ENCODE measurements around the gene GPR176. TPM values are rescaled to one million over a fixed set of nuclear protein-coding genes. Genes with fewer than 3 reads are reported as not detected.

Gene GPR176, protein sequence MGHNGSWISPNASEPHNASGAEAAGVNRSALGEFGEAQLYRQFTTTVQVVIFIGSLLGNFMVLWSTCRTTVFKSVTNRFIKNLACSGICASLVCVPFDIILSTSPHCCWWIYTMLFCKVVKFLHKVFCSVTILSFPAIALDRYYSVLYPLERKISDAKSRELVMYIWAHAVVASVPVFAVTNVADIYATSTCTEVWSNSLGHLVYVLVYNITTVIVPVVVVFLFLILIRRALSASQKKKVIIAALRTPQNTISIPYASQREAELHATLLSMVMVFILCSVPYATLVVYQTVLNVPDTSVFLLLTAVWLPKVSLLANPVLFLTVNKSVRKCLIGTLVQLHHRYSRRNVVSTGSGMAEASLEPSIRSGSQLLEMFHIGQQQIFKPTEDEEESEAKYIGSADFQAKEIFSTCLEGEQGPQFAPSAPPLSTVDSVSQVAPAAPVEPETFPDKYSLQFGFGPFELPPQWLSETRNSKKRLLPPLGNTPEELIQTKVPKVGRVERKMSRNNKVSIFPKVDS
- polyA plus RNA-seq (2014; cell fraction: cytosol; rRNA removed), result 11.2 and 13.3 TPM in 2 replicates
- 4.1 and 5.6 TPM in 2 replicates for polyA plus RNA-seq (2014; cell fraction: nucleus; rRNA removed)

DNA sequence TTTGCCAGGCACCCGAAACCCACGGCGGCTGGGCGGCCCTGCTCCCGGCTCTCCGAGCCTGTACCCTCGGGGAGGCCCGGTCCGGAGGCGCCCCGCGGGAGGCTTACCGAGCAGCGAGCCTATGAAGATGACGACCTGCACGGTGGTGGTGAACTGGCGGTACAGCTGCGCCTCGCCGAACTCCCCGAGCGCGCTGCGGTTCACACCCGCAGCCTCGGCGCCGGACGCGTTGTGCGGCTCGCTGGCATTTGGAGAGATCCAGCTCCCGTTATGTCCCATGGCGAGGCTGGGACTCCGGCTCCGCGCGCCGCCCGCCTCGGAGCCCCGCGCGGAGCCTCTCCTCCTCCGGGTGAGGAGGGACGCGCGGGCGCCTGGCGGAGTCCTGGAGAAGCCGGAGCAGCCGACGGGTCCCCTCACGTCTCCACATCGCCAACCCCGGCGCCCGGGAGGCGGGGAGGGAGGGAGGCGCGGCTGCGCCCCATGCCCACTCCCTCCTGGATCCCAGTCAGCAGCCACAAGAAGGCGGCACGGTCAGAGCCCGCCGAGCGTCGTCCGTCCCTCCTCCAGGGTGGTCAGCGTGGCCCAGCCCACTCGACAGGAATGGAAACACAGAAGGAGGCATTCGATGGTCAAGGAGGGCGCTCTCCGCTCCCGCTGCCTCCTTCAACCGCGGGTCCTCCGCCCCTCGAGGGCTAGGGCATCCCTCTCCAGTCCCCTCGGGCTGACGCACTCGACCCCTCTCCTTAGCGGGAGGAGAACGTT is at the start of gene GPR176:
Gene GPR176 (minus strand): TSS at position 519 of the 762 bp plus-strand sequence. CDS start 240 bp downstream, at position 279.
- DNase-seq (ENCODE audit: low spot score), result peak; percentile 47

DNA sequence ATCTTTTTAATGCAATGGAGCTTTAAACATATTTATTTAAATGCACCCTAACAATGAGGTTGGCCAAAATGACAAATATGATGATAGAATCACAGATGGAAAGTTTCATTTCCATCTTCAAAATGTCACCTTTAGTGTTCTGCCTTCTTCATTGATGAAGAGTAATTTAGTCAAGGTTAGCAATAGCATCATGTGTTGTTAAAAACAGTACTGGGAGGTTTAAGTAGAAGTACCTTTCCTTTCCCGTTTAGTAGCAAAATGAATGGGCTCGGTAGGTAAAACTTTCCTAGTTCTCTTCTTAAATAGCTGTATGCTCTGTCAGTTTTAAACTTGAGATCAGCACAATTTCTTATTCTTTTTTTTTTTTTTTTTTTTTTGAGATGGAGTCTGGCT is 48.9 kb upstream of the GPR176 start:
- no peak for DNase-seq (ENCODE audit: low spot score)

DNA sequence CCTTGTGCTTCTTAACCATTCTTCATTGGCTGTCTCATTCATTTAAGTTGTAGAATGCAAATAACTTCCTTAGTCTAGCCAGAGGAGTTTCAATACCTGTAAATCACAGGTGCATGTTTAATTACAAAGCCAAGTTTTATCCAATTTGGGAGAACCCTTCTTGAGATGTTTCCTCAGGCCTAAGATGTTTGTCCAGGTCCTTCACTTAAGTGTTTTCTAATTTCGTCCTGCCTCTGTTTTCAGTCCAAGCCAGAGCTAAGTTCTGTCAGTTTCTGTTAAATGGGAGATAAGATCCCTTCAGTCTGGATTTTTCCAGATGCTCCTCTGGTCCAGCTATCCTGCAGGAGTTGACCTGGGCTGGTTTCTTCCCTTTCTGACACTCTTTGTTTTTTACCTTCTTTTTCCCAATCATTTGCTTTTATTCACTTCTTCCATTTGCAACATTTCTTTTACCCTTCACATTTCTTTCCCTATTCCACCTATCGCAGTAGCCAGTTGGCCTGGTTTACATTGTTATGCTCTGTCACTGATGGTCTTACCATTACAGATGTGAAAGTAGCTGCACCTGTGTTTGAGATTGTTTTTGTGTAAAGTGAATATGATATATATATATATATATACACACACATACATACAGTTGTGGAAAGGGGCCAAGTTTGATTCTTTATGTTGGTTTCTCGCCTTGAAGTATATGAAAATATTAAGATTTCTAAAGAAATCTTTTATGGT is 48.4 kb upstream of the GPR176 start:
- DNase-seq (ENCODE audit: low spot score), result no peak

DNA sequence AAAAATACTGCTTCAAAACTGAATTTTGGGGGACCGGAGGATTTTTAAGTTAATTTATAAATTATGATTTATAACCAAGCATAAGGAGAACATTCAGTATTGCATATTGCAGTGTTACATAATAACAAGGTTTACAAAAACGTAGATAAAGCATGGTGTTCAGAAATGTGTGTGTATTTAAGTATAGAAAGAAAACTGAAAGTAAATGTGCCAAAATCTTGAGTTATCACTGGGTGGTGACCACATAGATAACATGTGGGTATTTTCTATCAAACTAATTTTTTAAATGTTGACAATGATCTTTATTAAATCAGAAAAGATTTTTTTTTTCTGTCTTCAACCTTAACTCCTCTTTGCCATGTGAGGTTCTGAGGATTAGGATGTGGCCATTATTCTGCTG is 46.5 kb upstream of the GPR176 start:
- no peak for DNase-seq (ENCODE audit: low spot score)

DNA sequence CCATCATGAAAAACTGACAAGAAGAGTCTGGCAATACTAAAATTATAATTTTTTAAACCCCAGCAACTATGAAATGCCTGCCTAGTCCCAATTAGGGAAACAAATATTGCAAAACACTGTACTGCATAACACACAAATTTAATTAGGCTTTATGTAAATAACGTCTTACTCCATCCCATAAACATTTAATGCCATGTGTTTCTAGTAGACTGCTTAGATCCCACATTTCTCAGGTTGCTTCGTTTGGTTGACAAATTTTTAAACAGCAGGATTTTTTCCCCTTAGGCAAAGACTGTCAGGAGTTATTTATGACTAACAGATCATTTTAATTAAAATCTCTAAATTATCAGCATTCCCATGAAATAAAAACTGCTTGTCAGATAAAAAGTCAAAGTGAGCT is 43.7 kb upstream of the GPR176 start:
- no peak for DNase-seq (ENCODE audit: low spot score)

DNA sequence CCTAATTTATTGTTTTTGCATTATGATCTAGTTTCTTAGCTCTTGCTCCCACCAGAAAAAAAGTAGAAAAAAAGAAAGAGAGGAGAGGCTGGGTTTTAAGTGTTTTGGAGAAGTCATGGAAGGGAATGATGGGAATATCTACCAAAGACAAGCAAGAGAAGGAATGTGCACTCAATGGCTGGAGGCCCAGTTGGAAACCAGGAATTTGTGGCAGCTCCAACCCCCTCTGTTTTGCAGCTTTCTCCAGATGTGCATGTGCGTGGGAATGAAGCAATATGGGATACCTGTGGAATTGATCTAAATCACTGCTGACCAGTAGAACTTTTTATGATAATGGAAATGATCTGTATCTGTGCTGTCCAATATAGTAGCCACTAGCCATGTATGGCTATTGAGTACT is 41.0 kb upstream of the GPR176 start:
- DNase-seq (ENCODE audit: low spot score), result no peak

DNA sequence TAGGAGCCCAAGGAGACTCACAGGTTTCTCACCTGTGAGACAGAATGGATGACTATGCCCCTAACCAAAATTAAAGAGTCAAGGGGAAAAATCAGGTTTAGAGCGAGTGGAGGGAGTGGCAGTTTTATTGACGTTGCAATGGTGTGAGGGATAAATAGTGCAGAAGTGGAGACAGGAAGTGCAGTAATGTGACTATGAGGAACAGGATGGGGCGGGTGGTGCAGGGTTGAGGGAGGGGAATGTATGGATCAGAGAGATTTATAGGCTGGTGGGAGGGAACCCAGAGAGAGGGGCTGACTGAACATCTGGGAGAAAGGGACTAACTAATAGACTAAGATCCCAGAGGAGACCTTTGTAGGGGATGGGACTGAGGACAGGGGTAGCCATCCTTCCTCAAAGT is 40.3 kb upstream of the GPR176 start:
- no peak for DNase-seq (ENCODE audit: low spot score)

DNA sequence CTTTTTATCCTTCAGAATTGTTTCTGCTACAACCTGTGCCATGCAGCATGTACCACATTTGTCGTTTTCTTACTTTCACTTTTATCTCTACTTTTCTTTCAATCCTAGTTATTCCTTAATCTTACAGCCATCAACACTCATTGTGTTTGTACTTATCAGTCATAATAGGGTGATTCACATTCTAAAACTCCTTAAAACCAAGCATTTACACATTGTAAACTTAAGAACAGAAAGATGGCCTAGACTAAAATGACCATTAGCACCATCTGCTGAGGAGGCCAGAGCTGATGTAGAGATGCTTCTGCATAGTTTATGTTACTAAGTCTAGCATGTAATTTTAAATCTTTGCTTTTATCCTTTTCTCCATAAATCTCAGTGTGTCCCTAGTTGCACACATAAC is 39.3 kb upstream of the GPR176 start:
- DNase-seq (ENCODE audit: low spot score), result no peak

DNA sequence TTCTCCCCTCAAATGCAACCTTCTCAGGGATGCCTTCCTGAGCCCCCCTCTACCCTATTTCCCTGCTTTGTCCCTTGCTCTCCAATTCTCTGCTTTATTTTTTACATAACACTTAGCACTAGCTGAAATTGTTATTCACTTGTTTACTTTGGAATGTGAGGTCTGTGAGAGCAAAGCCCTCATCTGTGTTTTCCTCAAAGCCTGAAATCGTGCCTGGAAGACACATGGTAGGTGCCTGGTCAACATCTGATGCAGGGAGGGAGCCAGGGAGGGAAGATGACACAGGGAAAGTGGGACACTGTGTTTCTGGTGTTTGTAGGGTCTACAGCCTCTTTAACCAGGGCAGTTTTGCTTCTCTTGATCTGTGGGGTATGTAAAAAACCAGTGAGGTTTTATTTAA is 37.4 kb upstream of the GPR176 start:
- DNase-seq (ENCODE audit: low spot score), result no peak

DNA sequence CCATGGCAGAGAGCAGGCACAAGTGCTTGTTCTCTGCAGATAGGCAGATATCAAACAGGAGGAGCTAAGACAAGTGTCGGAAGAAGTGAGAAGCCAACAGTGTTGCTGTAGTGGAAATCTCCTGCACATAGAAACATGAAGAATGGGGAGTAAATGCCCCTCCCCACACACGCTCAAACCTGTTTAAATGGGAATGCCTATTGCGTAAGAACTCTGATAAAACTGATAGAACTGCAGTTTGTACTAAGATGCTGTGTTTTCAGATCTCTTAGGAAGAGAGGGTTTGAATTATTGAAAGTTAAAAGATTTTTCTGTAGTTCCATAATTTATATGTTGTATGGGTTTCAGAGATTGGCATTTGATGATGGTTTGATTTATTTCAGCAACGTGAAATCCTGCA is 33.5 kb upstream of the GPR176 start:
- no peak for DNase-seq (ENCODE audit: low spot score)

DNA sequence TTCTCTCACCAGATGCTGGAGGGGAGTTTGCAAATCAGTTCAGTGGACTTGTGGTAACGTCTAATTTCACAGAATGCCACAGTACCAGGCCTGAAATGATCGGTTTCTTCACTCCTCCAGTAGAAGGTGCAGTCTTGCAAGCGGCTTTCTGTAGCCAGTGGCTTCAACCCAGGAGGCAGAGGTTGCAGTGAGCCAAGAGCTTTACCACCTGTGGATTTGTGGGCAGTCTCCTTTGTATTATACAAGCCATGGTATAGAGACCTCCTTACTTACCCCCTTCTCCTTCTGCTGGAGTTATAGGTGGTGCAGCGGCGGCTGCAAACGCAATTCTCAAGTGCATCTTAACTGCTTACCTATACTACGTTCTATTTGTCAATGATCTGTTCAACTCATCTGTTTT is 31.5 kb upstream of the GPR176 start:
- no peak for DNase-seq (ENCODE audit: low spot score)

DNA sequence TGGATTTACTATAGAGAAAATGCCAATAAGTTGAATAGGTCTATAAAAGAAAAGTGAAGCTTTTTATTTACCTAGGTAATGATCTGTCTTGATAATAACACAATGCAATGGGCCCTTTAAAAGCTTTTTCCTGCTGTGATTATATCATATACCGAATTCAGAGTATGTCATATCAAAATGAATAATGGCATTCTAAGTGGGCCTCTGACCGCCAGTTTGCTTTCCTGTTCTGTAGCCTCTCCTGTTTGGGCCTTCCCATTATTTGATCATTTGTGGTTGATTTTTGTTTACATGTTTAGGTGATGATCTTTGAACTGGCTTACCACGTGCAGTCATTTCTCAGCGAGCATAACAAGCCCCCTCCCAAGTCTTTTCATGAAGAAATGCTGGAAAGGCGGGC is 28.8 kb upstream of the GPR176 start:
- DNase-seq (ENCODE audit: low spot score), result no peak

DNA sequence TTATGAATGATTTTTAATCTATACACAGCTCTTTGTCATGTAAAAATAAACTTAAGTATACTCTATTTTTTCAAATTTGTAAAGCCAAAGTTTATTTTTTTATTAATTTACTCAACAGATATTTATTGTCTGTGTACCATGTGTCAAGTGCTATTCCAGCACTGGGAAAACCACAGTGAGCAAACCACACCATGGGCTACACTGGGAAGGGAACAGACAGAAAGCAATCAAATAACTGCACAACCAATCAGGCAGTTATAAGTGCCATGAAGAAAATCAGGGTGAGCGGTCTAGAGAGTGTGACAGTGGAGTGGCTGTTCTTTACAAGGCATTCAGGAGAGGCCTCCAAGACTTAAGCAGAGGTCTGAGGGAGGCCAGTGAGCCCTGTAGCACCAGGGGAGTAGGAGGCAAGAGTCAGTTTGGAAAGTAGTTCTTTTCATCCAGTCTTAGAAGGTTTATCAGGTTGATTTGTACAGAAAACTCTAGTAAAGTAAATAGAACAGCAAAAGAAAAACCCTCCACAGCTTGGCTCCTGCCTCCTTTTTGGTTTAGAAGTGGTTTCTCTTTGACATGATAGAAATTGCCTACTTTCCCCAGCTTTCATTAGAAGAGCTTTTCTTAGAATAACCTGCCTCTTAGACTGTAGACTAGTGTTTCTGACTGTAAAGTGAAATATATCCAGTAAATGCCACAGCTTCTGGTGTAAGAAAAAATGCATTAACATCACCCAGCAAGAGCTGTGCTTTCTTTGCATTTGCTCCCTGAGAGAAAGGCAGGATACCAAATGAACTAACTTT is 27.5 kb upstream of the GPR176 start:
- no peak for DNase-seq (ENCODE audit: low spot score)

DNA sequence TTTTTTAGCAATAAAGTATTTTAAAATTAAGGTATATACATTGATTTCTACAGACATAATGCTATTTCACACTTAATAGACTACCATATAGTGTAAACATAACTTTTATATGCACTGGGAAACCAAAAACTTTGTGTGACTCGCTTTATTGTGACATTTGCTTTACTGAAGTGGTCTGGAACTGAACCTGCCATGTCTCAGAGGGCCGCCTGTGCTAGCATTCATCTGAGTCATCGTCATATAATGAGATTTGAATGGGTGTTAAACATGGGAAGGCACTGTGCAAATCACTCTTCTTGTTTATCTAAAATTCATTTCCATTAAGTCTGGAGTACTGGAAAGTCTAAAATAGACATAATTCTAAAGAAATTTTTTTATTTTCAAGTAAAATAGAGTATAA is 26.8 kb upstream of the GPR176 start:
- no peak for DNase-seq (ENCODE audit: low spot score)

DNA sequence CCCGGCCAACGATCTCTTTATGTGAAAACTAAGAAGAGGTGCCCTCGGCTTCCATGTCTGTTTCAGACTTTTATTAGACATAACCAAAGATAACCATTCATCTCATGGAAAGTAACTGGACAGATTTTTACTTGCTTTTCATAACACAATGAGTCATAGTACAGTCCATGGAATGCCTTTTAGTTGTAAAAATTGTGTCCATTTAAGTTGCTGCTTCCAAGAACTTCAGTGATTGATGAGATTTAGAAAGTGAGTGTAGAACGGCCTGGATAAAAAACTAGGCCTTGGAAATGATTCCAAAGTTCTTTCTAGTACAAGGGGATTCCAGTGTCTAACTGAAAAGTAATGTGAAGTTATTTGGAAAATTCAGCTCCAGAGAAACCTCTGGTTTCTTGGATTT is 24.7 kb upstream of the GPR176 start:
- DNase-seq (ENCODE audit: low spot score), result no peak

DNA sequence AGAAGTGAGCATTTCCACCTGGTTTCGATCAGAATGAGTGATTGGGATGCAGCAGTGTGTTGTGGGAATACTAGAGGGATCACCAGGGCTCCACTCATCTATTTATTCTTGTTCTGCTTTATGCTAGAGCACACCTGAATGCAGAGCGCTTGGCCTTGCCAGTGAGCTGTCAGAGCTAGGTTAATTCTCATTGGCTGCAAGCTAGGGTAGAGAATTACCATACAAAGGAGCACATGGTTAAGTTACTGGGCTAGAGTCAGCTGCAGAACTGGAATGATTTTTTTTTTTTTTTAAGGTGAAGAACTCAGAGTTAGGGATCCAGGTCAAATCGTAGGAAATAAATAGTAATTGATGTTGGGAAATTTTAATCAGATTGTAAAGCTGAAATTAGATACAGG is 22.7 kb upstream of the GPR176 start:
- no peak for DNase-seq (ENCODE audit: low spot score)

DNA sequence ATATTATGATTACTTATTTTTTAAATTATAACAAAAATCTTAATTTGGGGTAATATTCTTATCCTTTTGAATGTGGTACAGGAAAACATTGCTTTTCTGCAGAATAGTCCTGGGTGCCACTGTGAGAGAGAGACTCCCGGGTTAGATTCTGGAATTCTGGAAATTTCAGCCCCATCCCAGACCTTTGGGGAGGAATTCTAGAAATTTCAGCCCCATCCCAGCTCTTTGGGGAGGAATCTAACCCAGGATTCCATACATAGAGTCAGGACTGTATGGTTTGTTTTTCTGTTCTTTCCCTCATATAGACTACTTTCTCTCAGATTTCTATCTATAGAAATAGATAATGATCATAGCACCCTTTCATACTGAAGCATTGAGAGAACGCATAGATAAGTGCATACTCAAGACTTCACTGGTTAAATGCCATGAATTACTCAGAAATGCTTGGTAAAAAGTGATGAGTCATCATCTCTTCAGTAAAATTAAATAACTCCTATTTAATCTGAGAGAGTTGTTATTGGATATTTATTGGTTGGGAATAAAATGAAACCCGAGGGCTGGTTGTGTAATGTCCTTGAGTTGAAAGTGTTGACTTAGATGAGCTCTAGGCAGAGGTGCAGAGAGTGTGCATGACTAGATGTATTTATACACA is 22.2 kb upstream of the GPR176 start:
- no peak for DNase-seq (ENCODE audit: low spot score)

DNA sequence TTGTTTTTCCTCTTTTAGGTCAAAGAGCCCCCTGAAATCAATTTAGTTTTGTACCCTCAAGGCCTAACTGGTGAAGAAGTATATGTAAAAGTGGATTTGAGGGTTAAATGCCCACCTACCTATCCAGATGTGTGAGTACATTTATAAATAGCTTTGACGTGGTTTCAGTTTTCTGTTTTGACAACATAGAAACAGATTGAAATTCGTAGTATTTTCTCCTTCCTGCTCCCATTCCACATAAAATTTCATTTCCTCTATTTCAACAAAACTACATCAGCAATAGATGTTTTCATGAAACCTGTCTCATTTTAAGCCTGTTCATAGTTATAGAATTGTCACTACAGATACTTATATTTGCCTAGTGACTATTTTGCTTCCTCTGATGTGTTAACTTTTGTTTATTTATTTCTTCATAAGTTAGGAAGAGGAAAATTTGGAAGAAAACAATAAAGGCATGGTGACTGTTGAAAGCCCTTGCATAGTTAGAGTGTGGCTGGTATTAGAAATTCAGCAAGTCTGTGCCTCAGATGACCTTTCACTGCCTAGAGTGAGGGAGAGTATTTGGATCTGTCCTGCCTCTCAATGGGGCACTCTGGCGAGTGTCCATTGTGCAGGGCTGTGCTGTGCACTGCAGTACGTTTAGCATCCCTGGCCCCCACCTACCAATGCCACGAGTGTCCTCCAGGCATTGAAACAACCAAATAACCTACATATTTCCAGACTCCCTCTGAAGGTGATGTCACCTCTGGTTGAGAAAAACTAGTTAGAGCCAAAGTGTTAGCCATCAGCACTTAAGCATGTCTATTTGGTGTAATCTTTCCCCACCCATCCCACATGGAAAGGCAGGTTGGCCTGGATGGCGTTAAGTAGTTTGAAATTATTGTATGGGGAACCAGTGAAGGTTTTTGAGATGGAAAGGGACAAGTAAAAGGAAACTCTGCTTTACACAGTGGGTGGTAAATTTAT is 19.7 kb upstream of the GPR176 start:
- DNase-seq (ENCODE audit: low spot score), result no peak

DNA sequence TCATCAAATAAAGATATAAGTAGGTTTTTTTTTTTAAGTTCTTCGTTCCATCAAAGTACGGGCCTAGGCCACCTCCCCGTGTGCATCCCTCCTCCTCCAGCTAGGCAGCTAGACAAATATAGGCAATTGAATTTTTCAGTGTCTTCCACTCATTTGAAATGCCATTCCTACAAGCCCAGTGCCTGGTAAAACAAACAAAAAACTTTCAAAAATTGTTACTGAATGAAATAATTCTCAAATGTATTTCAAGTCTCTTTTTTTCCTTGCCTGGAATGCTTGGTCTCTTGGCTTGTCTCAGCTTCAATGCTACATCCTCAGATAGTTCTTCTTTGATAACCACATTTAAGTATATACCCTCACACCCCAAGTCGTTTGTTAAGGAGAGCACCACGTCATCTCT is 17.6 kb upstream of the GPR176 start:
- DNase-seq (ENCODE audit: low spot score), result no peak
